ENCODE measurements around the gene KCNB1. TPM values are rescaled to one million over a fixed set of nuclear protein-coding genes. Genes with fewer than 3 reads are reported as not detected.
A peak's percentile ranks its signal among the peaks of the same experiment; 100 is the strongest.

KCNB1 gene
- total RNA-seq, 3 donors from 2014 or later = 3.9 to 21.8 (median 5.1) TPM

DNA sequence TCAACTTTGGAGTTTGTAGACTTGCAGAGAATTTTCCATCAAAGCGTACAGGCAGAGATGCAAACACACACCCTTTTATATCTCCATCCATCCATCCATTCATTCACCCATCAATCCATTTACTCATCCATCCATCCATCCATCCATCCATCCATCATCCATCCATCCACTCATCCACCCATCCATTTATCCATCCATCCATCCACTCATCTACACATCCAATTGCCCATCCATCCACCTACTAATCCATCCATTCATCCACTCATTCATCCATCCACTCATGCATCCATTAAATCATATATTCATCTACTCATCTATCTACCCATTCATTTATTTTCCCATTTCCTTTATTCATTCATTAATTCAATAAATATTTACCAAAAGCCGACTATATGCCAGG lies 52.1 kb downstream of the KCNB1 start:
- Histone ChIP-seq H3K27ac (no peak overlapping the region), H3K4me1 (no peaks in the 10 kb centered on the region), H3K9me3 (no peaks in the 10 kb centered on the region), H3K4me3 (no peak overlapping the region), H3K36me3 (no peaks in the 10 kb centered on the region), H3K27me3 (no peaks in the 10 kb centered on the region)
- intact Hi-C loops (cut with DNase I; ENCODE audit: low total_unique reads) = no loop called here
- no peak for DNase-seq (ENCODE audit: low spot score in 2 of 2)
- no peak for TF ChIP-seq POLR2A (IDR thresholded peaks at IDR 0.05)
- TF ChIP-seq POLR2AphosphoS5 (IDR thresholded peaks at IDR 0.05) = no peak

DNA sequence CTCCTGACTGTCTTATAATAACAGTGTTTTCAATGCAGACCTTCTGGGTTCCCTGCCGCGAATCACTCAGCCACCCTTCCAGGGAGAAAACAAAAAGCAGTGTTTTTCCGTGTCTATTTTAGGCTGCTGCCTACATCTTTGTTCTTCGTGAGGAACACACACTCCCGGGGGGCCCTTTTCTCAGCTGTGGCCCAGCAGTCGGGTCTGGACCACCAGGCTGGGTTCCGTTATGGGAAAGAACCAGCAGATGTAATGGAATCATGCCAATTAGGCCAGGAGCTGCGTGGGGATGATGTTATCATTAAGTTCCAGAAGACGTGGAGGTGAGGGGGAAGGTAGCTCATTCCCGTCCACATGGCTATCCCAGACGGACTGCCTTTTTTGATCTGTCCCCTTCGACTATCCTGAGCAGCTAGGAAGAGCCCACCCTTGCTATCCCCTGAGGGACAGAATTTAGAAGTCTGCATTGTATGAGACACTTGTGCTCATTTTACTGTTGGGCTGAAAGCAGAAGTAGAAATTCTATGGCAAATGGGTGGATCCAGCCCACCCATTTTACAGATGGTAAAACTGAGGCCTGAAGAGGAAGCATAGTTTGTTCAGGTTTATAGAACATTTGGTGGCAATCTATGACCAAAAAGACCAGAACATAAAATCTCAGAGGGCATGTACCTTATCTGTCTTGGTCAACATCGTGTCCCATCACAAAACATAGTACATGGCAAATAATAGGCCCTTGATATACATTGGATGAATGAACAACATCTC lies 54.5 kb downstream of the KCNB1 start:
- TF ChIP-seq POLR2A (IDR thresholded peaks at IDR 0.05) = no peak
- no peak for TF ChIP-seq POLR2AphosphoS5 (IDR thresholded peaks at IDR 0.05)
- TF ChIP-seq, protein P1, sequence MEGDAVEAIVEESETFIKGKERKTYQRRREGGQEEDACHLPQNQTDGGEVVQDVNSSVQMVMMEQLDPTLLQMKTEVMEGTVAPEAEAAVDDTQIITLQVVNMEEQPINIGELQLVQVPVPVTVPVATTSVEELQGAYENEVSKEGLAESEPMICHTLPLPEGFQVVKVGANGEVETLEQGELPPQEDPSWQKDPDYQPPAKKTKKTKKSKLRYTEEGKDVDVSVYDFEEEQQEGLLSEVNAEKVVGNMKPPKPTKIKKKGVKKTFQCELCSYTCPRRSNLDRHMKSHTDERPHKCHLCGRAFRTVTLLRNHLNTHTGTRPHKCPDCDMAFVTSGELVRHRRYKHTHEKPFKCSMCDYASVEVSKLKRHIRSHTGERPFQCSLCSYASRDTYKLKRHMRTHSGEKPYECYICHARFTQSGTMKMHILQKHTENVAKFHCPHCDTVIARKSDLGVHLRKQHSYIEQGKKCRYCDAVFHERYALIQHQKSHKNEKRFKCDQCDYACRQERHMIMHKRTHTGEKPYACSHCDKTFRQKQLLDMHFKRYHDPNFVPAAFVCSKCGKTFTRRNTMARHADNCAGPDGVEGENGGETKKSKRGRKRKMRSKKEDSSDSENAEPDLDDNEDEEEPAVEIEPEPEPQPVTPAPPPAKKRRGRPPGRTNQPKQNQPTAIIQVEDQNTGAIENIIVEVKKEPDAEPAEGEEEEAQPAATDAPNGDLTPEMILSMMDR (IDR thresholded peaks at IDR 0.05) = no peak
- Histone ChIP-seq H3K27me3 (no peaks in the 10 kb centered on the region), H3K36me3 (no peaks in the 10 kb centered on the region), H3K27ac (no peak overlapping the region), H3K9me3 (no peaks in the 10 kb centered on the region), H3K4me1 (no peaks in the 10 kb centered on the region), H3K4me3 (no peak overlapping the region)
- no peak for DNase-seq (ENCODE audit: low spot score in 2 of 2)
- intact Hi-C loops (cut with DNase I; ENCODE audit: low total_unique reads) = no loop called here

DNA sequence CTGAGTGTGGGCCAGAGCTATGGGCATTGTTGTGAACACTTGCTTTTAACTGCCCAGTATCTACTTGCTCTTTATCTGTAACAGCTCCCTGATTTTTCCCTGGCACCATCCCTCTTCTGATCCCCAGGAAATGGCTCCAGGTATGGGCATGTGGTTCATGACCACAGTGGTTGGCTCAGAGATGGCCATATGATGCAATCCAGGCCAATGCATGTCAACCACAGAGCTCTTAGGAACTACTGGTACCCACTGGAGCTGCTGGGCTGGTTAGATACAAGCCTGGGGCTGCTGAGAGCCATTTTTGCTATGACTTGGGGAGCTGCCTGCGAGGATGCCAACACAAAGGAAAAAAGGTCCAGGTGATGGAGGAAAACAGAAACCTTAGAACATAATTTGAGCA lies 55.6 kb downstream of the KCNB1 start:
- Histone ChIP-seq H3K9me3 (no peaks in the 10 kb centered on the region), H3K36me3 (no peaks in the 10 kb centered on the region), H3K4me1 (no peaks in the 10 kb centered on the region), H3K4me3 (no peak overlapping the region), H3K27me3 (no peaks in the 10 kb centered on the region), H3K27ac (peak overlapping the region in 1 of 2 donors; percentile 12)
- intact Hi-C loops (cut with DNase I; ENCODE audit: low total_unique reads) = no loop called here
- TF ChIP-seq, protein P1 (IDR thresholded peaks at IDR 0.05) = no peak
- no peak for TF ChIP-seq POLR2AphosphoS5 (IDR thresholded peaks at IDR 0.05)
- TF ChIP-seq POLR2A (IDR thresholded peaks at IDR 0.05) = no peak
- DNase-seq (ENCODE audit: low spot score in 2 of 2) = peak in 1 of 2 donors; percentile 45

DNA sequence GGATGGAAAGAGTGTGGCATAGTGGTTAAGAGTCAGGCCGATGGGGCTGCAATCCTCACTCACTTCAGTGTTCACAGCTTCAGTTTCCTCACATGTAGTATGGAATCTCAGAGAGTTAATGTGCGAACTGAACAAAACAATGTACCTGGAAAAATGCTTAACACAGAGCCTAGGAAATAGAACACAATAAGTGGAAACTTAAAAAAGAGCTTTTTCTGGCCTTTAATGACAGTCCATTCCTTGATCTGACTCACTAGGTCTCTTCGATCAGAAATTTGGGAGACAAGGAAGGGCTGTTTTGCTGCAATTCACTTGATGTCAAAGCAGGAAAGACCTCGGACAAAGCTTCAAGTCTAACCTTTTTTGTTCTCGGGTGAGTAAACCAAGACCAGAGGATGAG lies 56.1 kb downstream of the KCNB1 start:
- Histone ChIP-seq H3K4me3 (no peak overlapping the region), H3K4me1 (no peaks in the 10 kb centered on the region), H3K27me3 (no peaks in the 10 kb centered on the region), H3K36me3 (no peaks in the 10 kb centered on the region), H3K27ac (no peak overlapping the region), H3K9me3 (no peaks in the 10 kb centered on the region)
- intact Hi-C loops (cut with DNase I; ENCODE audit: low total_unique reads) = no loop called here
- DNase-seq (ENCODE audit: low spot score in 2 of 2) = no peak
- TF ChIP-seq, protein P1 (IDR thresholded peaks at IDR 0.05) = no peak
- no peak for TF ChIP-seq POLR2AphosphoS5 (IDR thresholded peaks at IDR 0.05)
- no peak for TF ChIP-seq POLR2A (IDR thresholded peaks at IDR 0.05)

DNA sequence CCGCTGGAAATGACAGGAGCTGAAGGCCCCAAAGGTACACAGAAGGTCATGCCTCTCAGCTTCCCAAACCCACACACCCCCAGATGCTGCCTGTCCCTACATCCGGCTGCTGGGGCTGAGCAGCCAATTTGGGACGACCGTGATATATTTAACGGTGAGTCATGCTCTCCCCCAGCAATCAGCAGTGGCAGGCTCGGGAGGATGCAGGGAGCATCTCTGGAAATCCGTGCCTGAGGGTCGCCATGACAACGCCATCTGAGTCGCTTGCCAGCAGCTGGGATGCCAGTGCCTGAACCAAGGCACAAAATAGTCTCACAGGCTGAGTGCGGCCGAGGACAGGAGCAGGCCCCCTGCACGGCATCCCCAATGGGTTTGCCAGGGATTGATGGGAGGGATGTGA lies 57.9 kb downstream of the KCNB1 start:
- H3K4me3 ChIP-seq = no peak overlapping the region
- no peaks in the 10 kb centered on the region for H3K4me1 ChIP-seq
- no peak for DNase-seq (ENCODE audit: low spot score in 2 of 2)
- TF ChIP-seq POLR2AphosphoS5 (IDR thresholded peaks at IDR 0.05) (no peak), POLR2A (IDR thresholded peaks at IDR 0.05) (no peak)
- TF ChIP-seq, protein P1 (IDR thresholded peaks at IDR 0.05) = no peak
- no peaks in the 10 kb centered on the region for H3K36me3 ChIP-seq
- H3K27me3 ChIP-seq = no peaks in the 10 kb centered on the region
- intact Hi-C loops (cut with DNase I; ENCODE audit: low total_unique reads) = no loop called here
- H3K27ac ChIP-seq = no peak overlapping the region
- H3K9me3 ChIP-seq = no peaks in the 10 kb centered on the region

Data from breast epithelium (tissue), 4 donors.